ENCODE data around the gene LAMC3. TPM values are rescaled to one million over a fixed set of nuclear protein-coding genes. Genes with fewer than 3 reads are reported as not detected.
A peak's percentile ranks its signal among the peaks of the same experiment; 100 is the strongest.

LAMC3 gene
- 1 to 10 TPM; 2.1 to 8.5 (median 7.8) TPM for total RNA-seq

- DNase-seq (ENCODE audit: low spot score in 2 of 2) = no peak
- intact Hi-C loops (cut with DNase I; ENCODE audit: low total_unique reads) = no loop called here
- H3K4me1 ChIP-seq = no peaks in the 10 kb centered on the region
- no peaks in the 10 kb centered on the region for H3K9me3 ChIP-seq
- TF ChIP-seq POLR2A (IDR thresholded peaks at IDR 0.05) (no peak), CTCF (IDR thresholded peaks at IDR 0.05) (peak in 1 of 3 donors; percentile 25)
- peak within 1 kb of the TSS; percentile 15 to 63 (median 46) for H3K4me3 ChIP-seq
- H3K27ac ChIP-seq = no peak within 1 kb of the TSS
- H3K36me3 ChIP-seq = no peaks in the 10 kb centered on the region
- H3K27me3 ChIP-seq = peaks cover 0 to 24% of the 10 kb centered on the region in 2 donors
These were observed at the start of gene LAMC3 for GRCh38 chr9:131008909-131009618. Gene LAMC3, plus strand, starts transcription at chr9:131009174. Its CDS starts 41 bp downstream, at chr9:131009215.

GRCh38 chr9:130959809-130960334, 49.1 kb upstream of the LAMC3 start:
- no peak for DNase-seq (ENCODE audit: low spot score in 2 of 2)
- no peak overlapping the region for H3K4me3 ChIP-seq
- TF ChIP-seq POLR2A (IDR thresholded peaks at IDR 0.05) (no peak), POLR2AphosphoS5 (IDR thresholded peaks at IDR 0.05) (no peak), CTCF (IDR thresholded peaks at IDR 0.05) (no peak)
- H3K27ac ChIP-seq = no peak overlapping the region
- H3K36me3 ChIP-seq = no peaks in the 10 kb centered on the region
- intact Hi-C loops (cut with DNase I; ENCODE audit: low total_unique reads) = no loop called here
- H3K4me1 ChIP-seq = peaks cover 4% of the 10 kb centered on the region in 2 donors
- no peaks in the 10 kb centered on the region for H3K27me3 ChIP-seq
- H3K9me3 ChIP-seq = peaks cover 0 to 3% of the 10 kb centered on the region in 2 donors

- no peak for DNase-seq (ENCODE audit: low spot score in 2 of 2)
- intact Hi-C loops (cut with DNase I; ENCODE audit: low total_unique reads) = no loop called here
- no peak overlapping the region for H3K4me3 ChIP-seq
- H3K9me3 ChIP-seq = peaks cover 0 to 3% of the 10 kb centered on the region in 2 donors
- H3K36me3 ChIP-seq = no peaks in the 10 kb centered on the region
- no peak overlapping the region for H3K27ac ChIP-seq
- H3K4me1 ChIP-seq = peaks cover 4% of the 10 kb centered on the region in 2 donors
- H3K27me3 ChIP-seq = no peaks in the 10 kb centered on the region
- TF ChIP-seq POLR2A (IDR thresholded peaks at IDR 0.05) (no peak), POLR2AphosphoS5 (IDR thresholded peaks at IDR 0.05) (no peak), CTCF (IDR thresholded peaks at IDR 0.05) (no peak)
These were observed 48.2 kb upstream of the LAMC3 start for GRCh38 chr9:130960522-130961378.

- Histone ChIP-seq H3K27me3 (no peaks in the 10 kb centered on the region), H3K9me3 (peaks cover 0 to 3% of the 10 kb centered on the region in 2 donors), H3K27ac (peak overlapping the region; percentile 38 to 41), H3K4me1 (peaks cover 4% of the 10 kb centered on the region in 2 donors), H3K4me3 (no peak overlapping the region), H3K36me3 (no peaks in the 10 kb centered on the region)
- intact Hi-C loops (cut with DNase I; ENCODE audit: low total_unique reads) = no loop called here
- DNase-seq (ENCODE audit: low spot score in 2 of 2) = no peak
- TF ChIP-seq CTCF (IDR thresholded peaks at IDR 0.05) (no peak), POLR2AphosphoS5 (IDR thresholded peaks at IDR 0.05) (no peak), POLR2A (IDR thresholded peaks at IDR 0.05) (no peak)
These were observed 47.3 kb upstream of the LAMC3 start for GRCh38 chr9:130961511-130962300.

Data from breast epithelium (tissue), 4 donors.